Measurements from ENCODE around the gene PTCH2.

The PTCH2 gene

DNA sequence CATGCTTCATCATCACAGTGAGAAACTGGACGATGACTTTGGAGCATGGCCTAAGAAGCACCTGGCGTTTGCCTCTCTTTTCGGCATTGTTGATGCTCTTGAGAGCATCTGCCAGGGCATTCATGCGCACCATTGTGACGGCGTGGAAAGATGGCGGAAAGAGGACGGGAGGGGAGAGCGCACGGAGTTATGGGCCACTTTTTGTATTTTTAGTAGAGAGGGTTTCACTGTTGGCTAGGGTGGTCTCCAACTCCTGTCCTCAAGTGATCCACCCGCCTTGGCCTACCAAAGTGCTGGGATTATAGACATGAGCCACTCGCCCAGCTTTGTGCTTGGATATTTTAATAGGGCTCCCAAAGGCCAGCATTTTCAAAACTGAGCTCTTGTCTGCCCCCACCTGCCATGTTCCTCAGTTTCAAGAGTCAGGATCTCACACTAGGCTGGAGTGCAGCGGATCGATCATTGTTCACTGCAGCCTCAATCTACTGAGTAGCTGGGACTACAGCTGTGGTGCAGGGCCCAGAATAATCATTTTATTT is 62.4 kb downstream of the PTCH2 start:
- peaks cover 66% of the 10 kb centered on the region for H3K36me3 ChIP-seq (ENCODE audit: control insufficient read depth, low read length)
- H3K4me1 ChIP-seq (ENCODE audit: control insufficient read depth, low read length) = peaks cover 54% of the 10 kb centered on the region
- H4K20me1 ChIP-seq (ENCODE audit: control insufficient read depth, insufficient read depth, low read depth, low read length) = peaks cover 12% of the 10 kb centered on the region
- no peak overlapping the region for H3K27ac ChIP-seq (ENCODE audit: low read depth, low read length)
- no peak overlapping the region for H3K4me3 ChIP-seq (ENCODE audit: low read length)
- TF ChIP-seq EZH2phosphoT487 (IDR thresholded peaks at IDR 0.05; ENCODE audit: borderline replicate concordance, low read length) (no peak), CTCF (IDR thresholded peaks at IDR 0.05; ENCODE audit: low read depth, low read length, poor library complexity, severe bottlenecking) (no peak)
- H3F3A ChIP-seq (ENCODE audit: control insufficient read depth, insufficient read depth) = peaks cover 80% of the 10 kb centered on the region
- no peaks in the 10 kb centered on the region for H3K9me3 ChIP-seq (ENCODE audit: control insufficient read depth, insufficient read depth, low read length)
- no peaks in the 10 kb centered on the region for H3K9me2 ChIP-seq (replicated peaks; ENCODE audit: control insufficient read depth, low read length)
- no peak overlapping the region for H3K4me2 ChIP-seq (ENCODE audit: low read length)
- H3K27me3 ChIP-seq (ENCODE audit: control insufficient read depth, low read length) = no peaks in the 10 kb centered on the region
- peaks cover 36% of the 10 kb centered on the region for H3K79me2 ChIP-seq (ENCODE audit: control insufficient read depth, low read length)

- peak overlapping the region; percentile 74; the same call in 1 of the 2 replicates for H3K4me2 ChIP-seq (ENCODE audit: low read length)
- no peak for TF ChIP-seq EZH2phosphoT487 (IDR thresholded peaks at IDR 0.05; ENCODE audit: borderline replicate concordance, low read length)
- no peak for TF ChIP-seq CTCF (IDR thresholded peaks at IDR 0.05; ENCODE audit: low read depth, low read length, poor library complexity, severe bottlenecking)
- H3K79me2 ChIP-seq (ENCODE audit: control insufficient read depth, low read length) = peaks cover 53% of the 10 kb centered on the region
- peaks cover 12% of the 10 kb centered on the region for H4K20me1 ChIP-seq (ENCODE audit: control insufficient read depth, insufficient read depth, low read depth, low read length)
- peaks cover 78% of the 10 kb centered on the region for H3F3A ChIP-seq (ENCODE audit: control insufficient read depth, insufficient read depth)
- H3K36me3 ChIP-seq (ENCODE audit: control insufficient read depth, low read length) = peaks cover 73% of the 10 kb centered on the region
- H3K9me2 ChIP-seq (replicated peaks; ENCODE audit: control insufficient read depth, low read length) = no peaks in the 10 kb centered on the region
- H3K4me1 ChIP-seq (ENCODE audit: control insufficient read depth, low read length) = peaks cover 45% of the 10 kb centered on the region
- peak overlapping the region; percentile 99; the same call in 1 of the 2 replicates for H3K4me3 ChIP-seq (ENCODE audit: low read length)
- no peak overlapping the region for H3K27ac ChIP-seq (ENCODE audit: low read depth, low read length)
- no peaks in the 10 kb centered on the region for H3K27me3 ChIP-seq (ENCODE audit: control insufficient read depth, low read length)
- H3K9me3 ChIP-seq (ENCODE audit: control insufficient read depth, insufficient read depth, low read length) = no peaks in the 10 kb centered on the region
Measured at GRCh38 chr1:44778705-44779576, 64.1 kb downstream of the PTCH2 start.

- peaks cover 12% of the 10 kb centered on the region for H4K20me1 ChIP-seq (ENCODE audit: control insufficient read depth, insufficient read depth, low read depth, low read length)
- H3K79me2 ChIP-seq (ENCODE audit: control insufficient read depth, low read length) = peaks cover 54% of the 10 kb centered on the region
- H3K4me3 ChIP-seq (ENCODE audit: low read length) = peak overlapping the region; percentile 99
- peaks cover 38% of the 10 kb centered on the region for H3K4me1 ChIP-seq (ENCODE audit: control insufficient read depth, low read length)
- peak overlapping the region; percentile 78 for H3K27ac ChIP-seq (ENCODE audit: low read depth, low read length)
- H3K9me3 ChIP-seq (ENCODE audit: control insufficient read depth, insufficient read depth, low read length) = no peaks in the 10 kb centered on the region
- peak overlapping the region; percentile 74 for H3K4me2 ChIP-seq (ENCODE audit: low read length)
- H3F3A ChIP-seq (ENCODE audit: control insufficient read depth, insufficient read depth) = peaks cover 73% of the 10 kb centered on the region
- H3K36me3 ChIP-seq (ENCODE audit: control insufficient read depth, low read length) = peaks cover 73% of the 10 kb centered on the region
- H3K9me2 ChIP-seq (replicated peaks; ENCODE audit: control insufficient read depth, low read length) = no peaks in the 10 kb centered on the region
- TF ChIP-seq CTCF (IDR thresholded peaks at IDR 0.05; ENCODE audit: low read depth, low read length, poor library complexity, severe bottlenecking) (no peak), EZH2phosphoT487 (IDR thresholded peaks at IDR 0.05; ENCODE audit: borderline replicate concordance, low read length) (no peak)
- H3K27me3 ChIP-seq (ENCODE audit: control insufficient read depth, low read length) = no peaks in the 10 kb centered on the region
Measured at GRCh38 chr1:44777969-44778635, 65.0 kb downstream of the PTCH2 start.

Data from DOHH2 (cell line).